ENCODE measurements around the gene PSG3.
A peak's percentile ranks its signal among the peaks of the same experiment; 100 is the strongest.
"Not testable (repeated sequence)": the region's sequence is repeated elsewhere in the genome, so short reads cannot be mapped to it uniquely, and the experiment has no call there.

Gene PSG3

GRCh38 chr19:42758667-42759066 is 18.4 kb upstream of the PSG3 start:
- peak; percentile 38; the same call in 1 of the 2 replicates for TF ChIP-seq CTCF (IDR thresholded peaks at IDR 0.05; ENCODE audit: borderline replicate concordance, insufficient read depth, low read depth, low read length)

GRCh38 chr19:42752246-42752645 is 12.0 kb upstream of the PSG3 start:
- H3K4me3 ChIP-seq (ENCODE audit: low read depth, low read length) = not testable (repeated sequence)

More at GRCh38 chr19:42758667-42759066, 18.4 kb upstream of the PSG3 start:
- H3K4me3 ChIP-seq (ENCODE audit: low read depth, low read length) = not testable (repeated sequence)

GRCh38 chr19:42741726-42742607 is 1.7 kb upstream of the PSG3 start:
- not testable (repeated sequence) for H3K4me3 ChIP-seq (ENCODE audit: low read depth, low read length)
- TF ChIP-seq CTCF (IDR thresholded peaks at IDR 0.05; ENCODE audit: borderline replicate concordance, insufficient read depth, low read depth, low read length) = peak; percentile 53

- not testable (repeated sequence) for H3K4me3 ChIP-seq (ENCODE audit: low read depth, low read length)
Observed at GRCh38 chr19:42737581-42738011, 2.7 kb downstream of the PSG3 start.

- not testable (repeated sequence) for H3K4me3 ChIP-seq (ENCODE audit: low read depth, low read length)
Observed at GRCh38 chr19:42728341-42728740, 11.9 kb downstream of the PSG3 start.

GRCh38 chr19:42714000-42714399 is 26.3 kb downstream of the PSG3 start:
- not testable (repeated sequence) for H3K4me3 ChIP-seq (ENCODE audit: low read depth, low read length)

- not testable (repeated sequence) for H3K4me3 ChIP-seq (ENCODE audit: low read depth, low read length)
Observed at GRCh38 chr19:42712753-42713152, 27.5 kb downstream of the PSG3 start.

GRCh38 chr19:42710986-42711385 is 29.3 kb downstream of the PSG3 start:
- H3K4me3 ChIP-seq (ENCODE audit: low read depth, low read length) = not testable (repeated sequence)

- TF ChIP-seq CTCF (IDR thresholded peaks at IDR 0.05; ENCODE audit: borderline replicate concordance, insufficient read depth, low read depth, low read length) = no peak
Observed at GRCh38 chr19:42697884-42698283, 42.4 kb downstream of the PSG3 start.

GRCh38 chr19:42695811-42696503 is 44.3 kb downstream of the PSG3 start:
- no peak overlapping the region for H3K4me3 ChIP-seq (ENCODE audit: low read depth, low read length)
- no peak for TF ChIP-seq CTCF (IDR thresholded peaks at IDR 0.05; ENCODE audit: borderline replicate concordance, insufficient read depth, low read depth, low read length)

More at GRCh38 chr19:42697884-42698283, 42.4 kb downstream of the PSG3 start:
- H3K4me3 ChIP-seq (ENCODE audit: low read depth, low read length) = no peak overlapping the region
